PC-3 (cell line): Measurements from ENCODE around the gene GLG1. TPM values are rescaled to one million over a fixed set of nuclear protein-coding genes. Genes with fewer than 3 reads are reported as not detected.

Experiments used
- ATAC-seq: fragments of 200-7000 bp; cut with Tn5 transposase; 2 replicates; pipeline ENCODE4 v1.9.1; 2020; ENCODE audit warnings: mild to moderate bottlenecking, moderate library complexity
- BruUV-seq: library from RNA; stranded (reverse); fragments of 400-500 nt; replicated peaks from 2 replicates; lab custom pipeline; 2021; lab: Mats Ljungman, UMichigan
- CTCF ChIA-PET: fragments of 300-600 bp; sonication (Branson Sonifier 250); formaldehyde crosslinking; loops from one replicate; lab custom pipeline; 2022; ENCODE audit warnings: antibody characterized with exemption; lab: Charles Lee
- POLR2A ChIA-PET: fragments of 300-600 bp; sonication (Branson Sonifier 250); formaldehyde crosslinking; loops from one replicate; lab custom pipeline; 2022; ENCODE audit warnings: antibody characterized with exemption; ENCODE audit not compliant: unreplicated experiment; lab: Charles Lee
- DNase-seq: peaks from one replicate; pipeline ENCODE4 v3.0.0-alpha.2; 2015
- H2AFZ ChIP-seq: fragments of 300-600 bp; sonication (generic); 2 replicates; pipeline ENCODE4 v1.6.0; 2016; ENCODE audit warnings: antibody characterized with exemption, low read length
- H3F3A ChIP-seq: fragments of 300-600 bp; sonication (generic); one replicate; pipeline ENCODE4 v1.6.0; 2017; ENCODE audit warnings: antibody characterized with exemption, low read length, control low read depth, mild to moderate bottlenecking; ENCODE audit not compliant: unreplicated experiment
- H3K27ac ChIP-seq: fragments of 300-600 bp; sonication (generic); 2 replicates; pipeline ENCODE4 v1.5.1; 2016; ENCODE audit warnings: mild to moderate bottlenecking, low read length
- H3K27me3 ChIP-seq: fragments of 300-600 bp; sonication (generic); 2 replicates; pipeline ENCODE4 v1.6.1; 2016; ENCODE audit warnings: low read length, mixed read lengths
- H3K36me3 ChIP-seq: fragments of 300-600 bp; sonication (generic); 2 replicates; pipeline ENCODE4 v1.6.1; 2016; ENCODE audit warnings: low read depth, mixed run types, low read length, mixed read lengths
- H3K4me1 ChIP-seq: fragments of 300-600 bp; sonication (generic); 2 replicates; pipeline ENCODE4 v1.5.1; 2016; ENCODE audit warnings: low read length; ENCODE audit not compliant: insufficient read depth
- H3K4me2 ChIP-seq: fragments of 300-600 bp; sonication (generic); 2 replicates; pipeline ENCODE4 v1.6.0; 2016; ENCODE audit warnings: low read length
- H3K4me3 ChIP-seq: fragments of 300-600 bp; sonication (generic); 2 replicates; pipeline ENCODE4 v1.5.1; 2016; ENCODE audit warnings: mild to moderate bottlenecking, low read length, mixed read lengths
- H3K79me2 ChIP-seq: fragments of 300-600 bp; sonication (generic); 2 replicates; pipeline ENCODE4 v1.6.1; 2017; ENCODE audit warnings: low read length, mixed read lengths
- H3K9ac ChIP-seq: fragments of 300-600 bp; sonication (generic); 2 replicates; pipeline ENCODE4 v1.6.0; 2016; ENCODE audit warnings: mild to moderate bottlenecking, low read length
- H3K9me2 ChIP-seq: fragments of 300-600 bp; sonication (generic); replicated peaks from 2 replicates; pipeline ENCODE4 v1.6.1; 2016; ENCODE audit warnings: mixed run types, low read length, mixed read lengths
- H3K9me3 ChIP-seq: fragments of 300-600 bp; sonication (generic); 2 replicates; pipeline ENCODE4 v1.6.1; 2016; ENCODE audit warnings: low read length, mixed read lengths
- H4K20me1 ChIP-seq: fragments of 300-600 bp; sonication (generic); 2 replicates; pipeline ENCODE4 v1.6.1; 2016; ENCODE audit warnings: low read length, mixed read lengths
- EZH2 ChIP-seq: fragments of 300-600 bp; sonication (generic); IDR thresholded peaks from one replicate; pipeline ENCODE4 v1.6.1; 2017; ENCODE audit warnings: antibody characterized with exemption, mild to moderate bottlenecking, low read length; ENCODE audit not compliant: unreplicated experiment
- EZH2phosphoT487 ChIP-seq: fragments of 300-600 bp; sonication (generic); IDR thresholded peaks from 2 replicates; pipeline ENCODE4 v1.6.1; 2018; ENCODE audit warnings: mild to moderate bottlenecking, antibody characterized with exemption, low read length, borderline replicate concordance
- intact Hi-C: fragments of 100-400 bp; cut with micrococcal nuclease; formaldehyde crosslinking; loops from 2 replicates; pipeline ENCODE4 v1.9.0; 2023
- total RNA-seq: library from RNA; depleted of rRNA; stranded (reverse); fragments of >200 nt; gene quantifications from 2 replicates; pipeline ENCODE4 v1.2.3, GENCODE V29; 2014
- TF ChIP-seq, protein P1 (sequence below): fragments of 300-600 bp; sonication (generic); conservative IDR thresholded peaks from 2 replicates; pipeline ENCODE4 v1.5.1; 2017; ENCODE audit warnings: antibody characterized with exemption, low read depth, mild to moderate bottlenecking, low read length

The GLG1 gene
- total RNA-seq, 1 experiment from 2014 or later, result 63.5 TPM

GRCh38 chr16:74603848-74604247, 3.1 kb downstream of the GLG1 start:
- H3K4me3 ChIP-seq, result peak overlapping the region; percentile 80; the same call in 1 of the 2 replicates
- peak; percentile 25 for DNase-seq
- H3F3A ChIP-seq, result no peaks in the 10 kb centered on the region
- H3K27me3 ChIP-seq, result no peaks in the 10 kb centered on the region
- peaks cover 80% of the 10 kb centered on the region for H3K79me2 ChIP-seq
- no TSS peak for BruUV-seq
- no peak overlapping the region for H2AFZ ChIP-seq
- intact Hi-C loops, result no loop called here
- H3K4me1 ChIP-seq, result peaks cover 36% of the 10 kb centered on the region
- no peak overlapping the region for H3K9ac ChIP-seq
- H3K27ac ChIP-seq, result no peak overlapping the region
- ATAC-seq, result no peak
- no peaks in the 10 kb centered on the region for H3K9me3 ChIP-seq
- H3K9me2 ChIP-seq, result no peaks in the 10 kb centered on the region
- ChIA-PET CTCF (no interaction called here), POLR2A (no interaction called here)
- no peaks in the 10 kb centered on the region for H3K36me3 ChIP-seq
- H4K20me1 ChIP-seq, result peaks cover 32% of the 10 kb centered on the region
- TF ChIP-seq EZH2, result no peak
- TF ChIP-seq, protein P1, sequence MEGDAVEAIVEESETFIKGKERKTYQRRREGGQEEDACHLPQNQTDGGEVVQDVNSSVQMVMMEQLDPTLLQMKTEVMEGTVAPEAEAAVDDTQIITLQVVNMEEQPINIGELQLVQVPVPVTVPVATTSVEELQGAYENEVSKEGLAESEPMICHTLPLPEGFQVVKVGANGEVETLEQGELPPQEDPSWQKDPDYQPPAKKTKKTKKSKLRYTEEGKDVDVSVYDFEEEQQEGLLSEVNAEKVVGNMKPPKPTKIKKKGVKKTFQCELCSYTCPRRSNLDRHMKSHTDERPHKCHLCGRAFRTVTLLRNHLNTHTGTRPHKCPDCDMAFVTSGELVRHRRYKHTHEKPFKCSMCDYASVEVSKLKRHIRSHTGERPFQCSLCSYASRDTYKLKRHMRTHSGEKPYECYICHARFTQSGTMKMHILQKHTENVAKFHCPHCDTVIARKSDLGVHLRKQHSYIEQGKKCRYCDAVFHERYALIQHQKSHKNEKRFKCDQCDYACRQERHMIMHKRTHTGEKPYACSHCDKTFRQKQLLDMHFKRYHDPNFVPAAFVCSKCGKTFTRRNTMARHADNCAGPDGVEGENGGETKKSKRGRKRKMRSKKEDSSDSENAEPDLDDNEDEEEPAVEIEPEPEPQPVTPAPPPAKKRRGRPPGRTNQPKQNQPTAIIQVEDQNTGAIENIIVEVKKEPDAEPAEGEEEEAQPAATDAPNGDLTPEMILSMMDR, result no peak
- H3K4me2 ChIP-seq, result peak overlapping the region; percentile 94

- Histone ChIP-seq H3K4me1 (peaks cover 31% of the 10 kb centered on the region), H3K9ac (no peak overlapping the region), H3K4me3 (no peak overlapping the region; the same call in 1 of the 2 replicates), H2AFZ (no peak overlapping the region), H3K27ac (peak overlapping the region; percentile 25), H3K36me3 (no peaks in the 10 kb centered on the region), H3F3A (no peaks in the 10 kb centered on the region), H4K20me1 (peaks cover 32% of the 10 kb centered on the region), H3K4me2 (peak overlapping the region; percentile 56), H3K27me3 (no peaks in the 10 kb centered on the region), H3K9me2 (no peaks in the 10 kb centered on the region), H3K79me2 (peaks cover 95% of the 10 kb centered on the region), H3K9me3 (no peaks in the 10 kb centered on the region)
- DNase-seq (peak; percentile 51), ATAC-seq (peak; percentile 85)
- ChIA-PET POLR2A (interaction anchor here (0.7 kb wide), 1 partner anchor 66 kb away, joined by 15 read pairs; no protein-coding TSS in a partner anchor), CTCF (no interaction called here)
- no TSS peak for BruUV-seq
- TF ChIP-seq EZH2, result no peak
- intact Hi-C loops, result no loop called here
These were observed 5.6 kb downstream of the GLG1 start for GRCh38 chr16:74601126-74601871.

GRCh38 chr16:74596586-74596985, 10.3 kb downstream of the GLG1 start:
- Histone ChIP-seq H3K27ac (no peak overlapping the region), H3K4me3 (no peak overlapping the region), H3K9me2 (no peaks in the 10 kb centered on the region), H3K4me2 (no peak overlapping the region), H4K20me1 (peaks cover 8% of the 10 kb centered on the region), H3K27me3 (no peaks in the 10 kb centered on the region), H2AFZ (no peak overlapping the region), H3K4me1 (peaks cover 10% of the 10 kb centered on the region), H3K9me3 (no peaks in the 10 kb centered on the region), H3K79me2 (peaks cover 82% of the 10 kb centered on the region), H3F3A (no peaks in the 10 kb centered on the region), H3K36me3 (no peaks in the 10 kb centered on the region), H3K9ac (no peak overlapping the region)
- ATAC-seq, result no peak
- intact Hi-C loops, result no loop called here
- TF ChIP-seq EZH2phosphoT487 (no peak), EZH2 (no peak)
- TF ChIP-seq, protein P1, result no peak
- BruUV-seq, result no TSS peak
- DNase-seq, result no peak
- CTCF ChIA-PET, result no interaction called here
- POLR2A ChIA-PET, result no interaction called here
